GM18873 (cell line): ENCODE results near the gene TTC7B.
"Not testable (repeated sequence)": the region's sequence is repeated elsewhere in the genome, so short reads cannot be mapped to it uniquely, and the experiment has no call there.

Source experiments
- ATAC-seq: cut with Tn5 transposase; IDR thresholded peaks from one replicate; pipeline ENCODE4 v1.9.1; 2021; ENCODE audit warnings: mild to moderate bottlenecking, moderate library complexity, moderate number of reproducible peaks; ENCODE audit not compliant: unreplicated experiment, low FRiP score

The TTC7B gene

GRCh38 chr14:90540437-90540836 lies 275.8 kb downstream of the TTC7B start:
- no peak for ATAC-seq

GRCh38 chr14:90539996-90540395 lies 276.2 kb downstream of the TTC7B start:
- ATAC-seq: no peak

GRCh38 chr14:90539496-90539775 lies 276.8 kb downstream of the TTC7B start:
- no peak for ATAC-seq

- no peak for ATAC-seq
Observed at GRCh38 chr14:90538716-90539495, 277.3 kb downstream of the TTC7B start.

- no peak for ATAC-seq
Observed at GRCh38 chr14:90538095-90538494, 278.1 kb downstream of the TTC7B start.

GRCh38 chr14:90536511-90537191 lies 279.6 kb downstream of the TTC7B start:
- no peak for ATAC-seq

GRCh38 chr14:90536092-90536491 lies 280.1 kb downstream of the TTC7B start:
- no peak for ATAC-seq

- ATAC-seq: no peak
Observed at GRCh38 chr14:90535556-90536090, 280.6 kb downstream of the TTC7B start.

- ATAC-seq: no peak
Observed at GRCh38 chr14:90534838-90535555, 281.2 kb downstream of the TTC7B start.

- ATAC-seq: no peak
Observed at GRCh38 chr14:90534091-90534837, 282.0 kb downstream of the TTC7B start.

- ATAC-seq: no peak
Observed at GRCh38 chr14:90533591-90534021, 282.6 kb downstream of the TTC7B start.

- no peak for ATAC-seq
Observed at GRCh38 chr14:90532826-90533525, 283.3 kb downstream of the TTC7B start.

GRCh38 chr14:90531497-90531896 lies 284.7 kb downstream of the TTC7B start:
- ATAC-seq: no peak

- no peak for ATAC-seq
Observed at GRCh38 chr14:90530523-90530922, 285.7 kb downstream of the TTC7B start.

GRCh38 chr14:90527978-90528377 lies 288.3 kb downstream of the TTC7B start:
- ATAC-seq: no peak

- ATAC-seq: not testable (repeated sequence)
Observed at GRCh38 chr14:90526536-90526935, 289.7 kb downstream of the TTC7B start.

- not testable (repeated sequence) for ATAC-seq
Observed at GRCh38 chr14:90525353-90526028, 290.7 kb downstream of the TTC7B start.

GRCh38 chr14:90523961-90524875 lies 292.0 kb downstream of the TTC7B start:
- no peak for ATAC-seq
